Measurements from ENCODE around the gene ADGRV1.

ADGRV1 gene

GRCh38 chr5:91206734-91207133 lies 648.1 kb downstream of the ADGRV1 start:
- no peak for DNase-seq (ENCODE audit: low read depth)

GRCh38 chr5:91207248-91207647 lies 648.7 kb downstream of the ADGRV1 start:
- no peak for DNase-seq (ENCODE audit: low read depth)

- DNase-seq (ENCODE audit: low read depth): no peak
Observed at GRCh38 chr5:91211997-91212713, 653.6 kb downstream of the ADGRV1 start.

- DNase-seq (ENCODE audit: low read depth): no peak
Observed at GRCh38 chr5:91212714-91213092, 654.1 kb downstream of the ADGRV1 start.

All from stimulated activated CD8-positive, alpha-beta memory T cell treated with anti-CD3 and anti-CD28 coated beads, Interleukin-4, amount 100 ng/mL, for 24 hours (primary cell).